ENCODE results near the gene SS18L1.

DNA sequence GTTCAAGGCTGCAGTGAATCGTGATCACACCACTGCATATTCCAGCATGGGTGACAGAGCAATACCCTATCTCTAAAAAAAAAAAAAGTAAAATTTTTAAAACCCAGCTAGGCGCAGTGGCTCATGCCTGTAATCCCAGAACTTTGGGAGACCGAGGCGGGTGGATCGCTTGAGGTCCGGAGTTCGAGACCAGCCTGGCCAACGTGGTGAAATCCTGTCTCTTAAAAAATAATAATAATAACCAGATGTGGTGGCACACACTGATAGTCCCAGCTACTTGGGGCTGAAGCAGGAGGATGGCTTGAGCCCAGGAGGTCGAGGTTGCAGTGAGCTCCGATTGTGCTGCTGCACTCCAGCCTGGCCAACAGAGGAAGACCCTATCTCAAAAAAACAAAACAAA lies 52.7 kb downstream of the SS18L1 start:
- no peak for TF ChIP-seq GATA2 (IDR thresholded peaks at IDR 0.05; ENCODE audit: low read depth, low read length)
- no peak for TF ChIP-seq GATA3 (IDR thresholded peaks at IDR 0.05; ENCODE audit: low read depth, low read length)
